CD4-positive, CD25-positive, alpha-beta regulatory T cell (primary cell): ENCODE measurements around the gene DENND6A. TPM values are rescaled to one million over a fixed set of nuclear protein-coding genes. Genes with fewer than 3 reads are reported as not detected.
"Not testable (repeated sequence)": the region's sequence is repeated elsewhere in the genome, so short reads cannot be mapped to it uniquely, and the experiment has no call there.

Experiments
- ATAC-seq, 2 donors: fragments of 150-1000 bp; cut with Tn5 transposase; one replicate each; pipeline ENCODE4 v1.10.0; 2021; ENCODE audit warnings: low read depth in 2 of 2, moderate number of reproducible peaks in 2 of 2, moderate library complexity in 1 of 2
- DNase-seq, 3 donors: peaks; one replicate each; pipeline versions ENCODE4 v3.0.0 to v3.0.0-alpha.2; 2012 to 2022; ENCODE audit warnings: mixed read lengths in 1 of 3
- H3K27ac ChIP-seq: one replicate; pipeline ENCODE4 v1.7.0; 2013; ENCODE audit warnings: mild to moderate bottlenecking, low read length; ENCODE audit not compliant: insufficient read depth, poor library complexity, severe bottlenecking
- H3K27me3 ChIP-seq: one replicate; pipeline ENCODE4 v1.7.0; 2013; ENCODE audit warnings: low read length; ENCODE audit not compliant: control insufficient read depth, insufficient read depth
- H3K36me3 ChIP-seq: one replicate; pipeline ENCODE4 v1.7.0; 2013; ENCODE audit warnings: mild to moderate bottlenecking, low read length, moderate library complexity; ENCODE audit not compliant: control insufficient read depth, insufficient read depth
- H3K4me1 ChIP-seq: 2 replicates; pipeline ENCODE4 v1.7.0; 2013; ENCODE audit warnings: mild to moderate bottlenecking, low read length; ENCODE audit not compliant: insufficient read depth, control insufficient read depth, poor library complexity, severe bottlenecking
- H3K4me3 ChIP-seq: one replicate; pipeline ENCODE4 v1.7.0; 2013; ENCODE audit warnings: low read depth, mild to moderate bottlenecking, low read length, moderate library complexity
- H3K9me3 ChIP-seq, 2 experiments: 1 replicate in 1 of 2; 2 replicates in 1 of 2; pipeline ENCODE4 v1.7.0; 2013; ENCODE audit warnings: low read length in 2 of 2, mild to moderate bottlenecking in 1 of 2, moderate library complexity in 1 of 2; ENCODE audit not compliant: control insufficient read depth in 2 of 2
- H3K27ac Mint-ChIP-seq, 3 donors: one replicate each; pipeline ENCODE4 v1.8.0; 2020 to 2022; ENCODE audit warnings: mild to moderate bottlenecking in 3 of 3, mixed read lengths in 3 of 3, moderate library complexity in 2 of 3
- H3K27me3 Mint-ChIP-seq: one replicate; pipeline ENCODE4 v1.8.0; 2022; ENCODE audit warnings: mild to moderate bottlenecking, mixed read lengths
- H3K36me3 Mint-ChIP-seq: one replicate; pipeline ENCODE4 v1.8.0; 2020; ENCODE audit warnings: mixed read lengths
- H3K4me1 Mint-ChIP-seq, 4 donors: one replicate each; pipeline ENCODE4 v1.8.0; 2020 to 2022; ENCODE audit warnings: mixed read lengths in 4 of 4, mild to moderate bottlenecking in 1 of 4
- H3K4me3 Mint-ChIP-seq, 4 donors: one replicate each; pipeline ENCODE4 v1.8.0; 2020 to 2022; ENCODE audit warnings: mild to moderate bottlenecking in 4 of 4, mixed read lengths in 4 of 4, moderate library complexity in 3 of 4
- H3K9me3 Mint-ChIP-seq, 7 donors: one replicate each; pipeline ENCODE4 v1.8.0; 2020 to 2022; ENCODE audit warnings: mixed read lengths in 7 of 7, mild to moderate bottlenecking in 3 of 7, moderate library complexity in 2 of 7
- polyA plus RNA-seq, 4 donors: library from polyadenylated mRNA; unstranded; fragments of 300-500 nt; fragmentation: Illumina TruSeq; gene quantifications; one replicate each; pipeline ENCODE4 v1.2.3, GENCODE V29; 2021
- total RNA-seq: library from RNA; stranded (reverse); gene quantifications from one replicate; pipeline ENCODE4 v1.2.3, GENCODE V29; 2022

The DENND6A gene
- total and polyA plus RNA-seq, 5 donors from 2014 or later: 28.3 to 43.6 (median 33.2) TPM

GRCh38 chr3:57627976-57628375 is 64.9 kb downstream of the DENND6A start:
- no peaks in the 10 kb centered on the region for H3K9me3 ChIP-seq
- Mint-ChIP-seq H3K4me1 (peaks cover 0 to 3% (median 0%) of the 10 kb centered on the region in 4 donors), H3K9me3 (no peaks in the 10 kb centered on the region), H3K36me3 (peaks cover 45% of the 10 kb centered on the region), H3K27ac (no peak overlapping the region), H3K27me3 (no peaks in the 10 kb centered on the region), H3K4me3 (no peak overlapping the region)
- peaks cover 67% of the 10 kb centered on the region for H3K36me3 ChIP-seq
- no peaks in the 10 kb centered on the region for H3K27me3 ChIP-seq
- H3K27ac ChIP-seq: no peak overlapping the region
- H3K4me3 ChIP-seq: no peak overlapping the region
- ATAC-seq (no peak), DNase-seq (no peak)
- no peaks in the 10 kb centered on the region for H3K4me1 ChIP-seq

GRCh38 chr3:57624801-57625200 is 68.1 kb downstream of the DENND6A start:
- Histone ChIP-seq H3K4me1 (no peaks in the 10 kb centered on the region), H3K27ac (no peak overlapping the region), H3K4me3 (no peak overlapping the region), H3K9me3 (no peaks in the 10 kb centered on the region), H3K36me3 (peaks cover 48% of the 10 kb centered on the region), H3K27me3 (no peaks in the 10 kb centered on the region)
- Mint-ChIP-seq H3K4me3 (no peak overlapping the region), H3K36me3 (peaks cover 38% of the 10 kb centered on the region), H3K27me3 (no peaks in the 10 kb centered on the region), H3K9me3 (no peaks in the 10 kb centered on the region), H3K27ac (peak overlapping the region in 1 of 3 donors; percentile 50), H3K4me1 (peaks cover 0 to 5% (median 0%) of the 10 kb centered on the region in 4 donors)
- DNase-seq: no peak
- ATAC-seq: no peak

- Mint-ChIP-seq H3K9me3 (peaks cover 0 to 3% (median 0%) of the 10 kb centered on the region in 7 donors), H3K4me3 (no peak overlapping the region), H3K27me3 (no peaks in the 10 kb centered on the region), H3K36me3 (peaks cover 24% of the 10 kb centered on the region), H3K27ac (peak overlapping the region in 1 of 3 donors; percentile 81), H3K4me1 (peaks cover 0 to 5% (median 0%) of the 10 kb centered on the region in 4 donors)
- ATAC-seq (no peak), DNase-seq (no peak)
- no peaks in the 10 kb centered on the region for H3K27me3 ChIP-seq
- H3K36me3 ChIP-seq: peaks cover 27% of the 10 kb centered on the region
- no peak overlapping the region for H3K4me3 ChIP-seq
- no peaks in the 10 kb centered on the region for H3K4me1 ChIP-seq
- no peak overlapping the region for H3K27ac ChIP-seq
- no peaks in the 10 kb centered on the region for H3K9me3 ChIP-seq
Measured at GRCh38 chr3:57622362-57622761, 70.5 kb downstream of the DENND6A start.

GRCh38 chr3:57617739-57618138 is 75.1 kb downstream of the DENND6A start:
- DNase-seq (no peak), ATAC-seq (no peak)
- Histone ChIP-seq H3K27me3 (no peaks in the 10 kb centered on the region), H3K9me3 (no peaks in the 10 kb centered on the region), H3K4me3 (no peak overlapping the region), H3K27ac (no peak overlapping the region), H3K4me1 (no peaks in the 10 kb centered on the region), H3K36me3 (peaks cover 3% of the 10 kb centered on the region)
- H3K4me3 Mint-ChIP-seq: no peak overlapping the region
- peaks cover 0 to 9% (median 2%) of the 10 kb centered on the region in 4 donors for H3K4me1 Mint-ChIP-seq
- no peak overlapping the region for H3K27ac Mint-ChIP-seq
- peaks cover 0 to 3% (median 0%) of the 10 kb centered on the region in 7 donors for H3K9me3 Mint-ChIP-seq
- H3K27me3 Mint-ChIP-seq: no peaks in the 10 kb centered on the region
- peaks cover 7% of the 10 kb centered on the region for H3K36me3 Mint-ChIP-seq

- Histone ChIP-seq H3K36me3 (no peaks in the 10 kb centered on the region), H3K27me3 (no peaks in the 10 kb centered on the region), H3K27ac (no peak overlapping the region), H3K9me3 (no peaks in the 10 kb centered on the region), H3K4me3 (no peak overlapping the region), H3K4me1 (no peaks in the 10 kb centered on the region)
- no peak for ATAC-seq
- peaks cover 0 to 4% (median 1%) of the 10 kb centered on the region in 7 donors for H3K9me3 Mint-ChIP-seq
- H3K36me3 Mint-ChIP-seq: peaks cover 9% of the 10 kb centered on the region
- no peaks in the 10 kb centered on the region for H3K27me3 Mint-ChIP-seq
- peaks cover 0 to 13% (median 7%) of the 10 kb centered on the region in 4 donors for H3K4me1 Mint-ChIP-seq
- DNase-seq: no peak
- peak overlapping the region in 1 of 3 donors; percentile 36 for H3K27ac Mint-ChIP-seq
- no peak overlapping the region for H3K4me3 Mint-ChIP-seq
Measured at GRCh38 chr3:57616233-57616632, 76.6 kb downstream of the DENND6A start.

- H3K4me3 ChIP-seq, ATAC-seq, H3K9me3 ChIP-seq, H3K27ac Mint-ChIP-seq, H3K4me3 Mint-ChIP-seq, H3K27me3 ChIP-seq, H3K27me3 Mint-ChIP-seq, DNase-seq, H3K4me1 ChIP-seq, H3K27ac ChIP-seq, H3K36me3 ChIP-seq: not testable (repeated sequence)
- peaks cover 0 to 19% (median 5%) of the 10 kb centered on the region in 7 donors for H3K9me3 Mint-ChIP-seq
- H3K4me1 Mint-ChIP-seq: peaks cover 0 to 10% (median 8%) of the 10 kb centered on the region in 4 donors
- H3K36me3 Mint-ChIP-seq: peaks cover 21% of the 10 kb centered on the region
Measured at GRCh38 chr3:57611870-57612269, 81.0 kb downstream of the DENND6A start.

- H3K9me3 ChIP-seq: no peaks in the 10 kb centered on the region
- no peaks in the 10 kb centered on the region for H3K27me3 ChIP-seq
- DNase-seq (no peak), ATAC-seq (no peak)
- Mint-ChIP-seq H3K9me3 (peaks cover 0 to 15% (median 9%) of the 10 kb centered on the region in 7 donors), H3K27me3 (no peaks in the 10 kb centered on the region), H3K36me3 (peaks cover 27% of the 10 kb centered on the region), H3K4me3 (no peak overlapping the region), H3K4me1 (peaks cover 5 to 9% (median 8%) of the 10 kb centered on the region in 4 donors), H3K27ac (no peak overlapping the region)
- H3K4me1 ChIP-seq: no peaks in the 10 kb centered on the region
- H3K4me3 ChIP-seq: no peak overlapping the region
- no peak overlapping the region for H3K27ac ChIP-seq
- no peaks in the 10 kb centered on the region for H3K36me3 ChIP-seq
Measured at GRCh38 chr3:57605683-57606082, 87.2 kb downstream of the DENND6A start.

GRCh38 chr3:57604971-57605370 is 87.9 kb downstream of the DENND6A start:
- Histone ChIP-seq H3K9me3 (no peaks in the 10 kb centered on the region), H3K4me3 (no peak overlapping the region), H3K27me3 (no peaks in the 10 kb centered on the region), H3K27ac (no peak overlapping the region), H3K4me1 (no peaks in the 10 kb centered on the region), H3K36me3 (no peaks in the 10 kb centered on the region)
- H3K4me1 Mint-ChIP-seq: peaks cover 5 to 9% (median 7%) of the 10 kb centered on the region in 4 donors
- ATAC-seq: no peak
- H3K36me3 Mint-ChIP-seq: peaks cover 21% of the 10 kb centered on the region
- no peak overlapping the region for H3K4me3 Mint-ChIP-seq
- no peaks in the 10 kb centered on the region for H3K27me3 Mint-ChIP-seq
- no peak for DNase-seq
- H3K9me3 Mint-ChIP-seq: peaks cover 0 to 13% (median 8%) of the 10 kb centered on the region in 7 donors
- H3K27ac Mint-ChIP-seq: no peak overlapping the region
